ENCODE measurements around the gene TMEM150A.

DNA sequence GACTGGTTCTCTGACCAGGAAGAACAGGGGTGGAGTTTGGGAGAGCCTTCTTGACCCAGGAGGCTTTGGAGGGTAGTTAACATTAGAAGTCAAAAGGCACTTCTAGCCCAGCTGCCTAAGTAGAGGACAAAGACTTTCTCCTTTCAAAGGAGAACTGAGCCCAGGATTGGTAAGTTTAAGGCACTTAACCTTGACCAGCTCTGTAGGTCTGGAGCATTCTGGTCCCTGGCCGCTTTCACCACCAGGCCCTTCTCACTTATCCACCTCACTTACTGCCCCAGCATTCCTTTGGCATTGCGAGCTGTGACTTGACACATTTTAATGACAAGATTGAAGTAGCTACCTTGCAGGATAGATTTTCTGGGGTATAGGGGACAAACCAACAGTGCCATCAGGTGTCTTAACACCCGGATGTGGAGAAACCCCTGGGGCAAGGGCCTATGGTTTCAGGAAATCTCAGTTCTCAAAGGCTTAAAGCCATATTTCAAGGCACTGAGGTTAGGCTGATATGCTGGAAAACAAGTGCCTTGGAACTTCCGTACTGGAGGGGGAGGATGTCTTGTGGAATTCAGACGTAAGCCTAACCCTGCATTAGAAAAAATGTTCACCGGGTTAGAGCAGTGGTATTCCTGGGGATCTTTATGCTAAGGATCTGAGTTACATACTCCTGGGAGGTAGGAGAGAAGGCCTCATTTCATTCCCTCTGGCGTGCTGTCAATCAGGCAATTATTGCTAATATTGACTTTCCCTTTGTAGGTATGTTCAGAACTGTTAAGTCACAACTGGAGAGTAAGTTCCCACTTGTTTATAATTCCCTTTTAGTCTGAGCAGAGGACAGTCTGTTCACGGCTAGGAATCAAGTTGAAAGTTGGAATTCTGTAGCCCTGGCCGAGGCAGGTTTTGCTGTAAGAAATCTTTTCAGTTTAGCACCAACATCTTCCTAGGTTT lies 5.0 kb upstream of the TMEM150A start:
- TF ChIP-seq, protein P1, sequence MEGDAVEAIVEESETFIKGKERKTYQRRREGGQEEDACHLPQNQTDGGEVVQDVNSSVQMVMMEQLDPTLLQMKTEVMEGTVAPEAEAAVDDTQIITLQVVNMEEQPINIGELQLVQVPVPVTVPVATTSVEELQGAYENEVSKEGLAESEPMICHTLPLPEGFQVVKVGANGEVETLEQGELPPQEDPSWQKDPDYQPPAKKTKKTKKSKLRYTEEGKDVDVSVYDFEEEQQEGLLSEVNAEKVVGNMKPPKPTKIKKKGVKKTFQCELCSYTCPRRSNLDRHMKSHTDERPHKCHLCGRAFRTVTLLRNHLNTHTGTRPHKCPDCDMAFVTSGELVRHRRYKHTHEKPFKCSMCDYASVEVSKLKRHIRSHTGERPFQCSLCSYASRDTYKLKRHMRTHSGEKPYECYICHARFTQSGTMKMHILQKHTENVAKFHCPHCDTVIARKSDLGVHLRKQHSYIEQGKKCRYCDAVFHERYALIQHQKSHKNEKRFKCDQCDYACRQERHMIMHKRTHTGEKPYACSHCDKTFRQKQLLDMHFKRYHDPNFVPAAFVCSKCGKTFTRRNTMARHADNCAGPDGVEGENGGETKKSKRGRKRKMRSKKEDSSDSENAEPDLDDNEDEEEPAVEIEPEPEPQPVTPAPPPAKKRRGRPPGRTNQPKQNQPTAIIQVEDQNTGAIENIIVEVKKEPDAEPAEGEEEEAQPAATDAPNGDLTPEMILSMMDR (IDR thresholded peaks at IDR 0.05) = no peak
- no peak for TF ChIP-seq POLR2A (IDR thresholded peaks at IDR 0.05)

Measured in esophagus squamous epithelium (tissue), 4 donors.